SK-N-SH treated with all-trans-retinoic acid at 6 μM for 48 hours (cell line): ENCODE data around the gene MAN1A1.

Source experiments
- ATAC-seq: fragments of 200-7000 bp; cut with Tn5 transposase; 3 replicates; pipeline ENCODE4 v1.9.1; 2020; ENCODE audit warnings: mild to moderate bottlenecking, moderate library complexity
- ARNTL ChIP-seq: fragments of 450-650 bp; formaldehyde crosslinking; IDR thresholded peaks from 2 replicates; pipeline ENCODE4 v1.5.0; 2020; ENCODE audit warnings: low read depth, mild to moderate bottlenecking, moderate library complexity, borderline replicate concordance
- BACH2 ChIP-seq: fragments of 250-450 bp; sonication (Bioruptor Pico); IDR thresholded peaks from 2 replicates; pipeline ENCODE4 v1.9.0; 2021; ENCODE audit warnings: mild to moderate bottlenecking, borderline replicate concordance
- ESRRG ChIP-seq: fragments of 250-450 bp; sonication (Bioruptor Pico); IDR thresholded peaks from 2 replicates; pipeline ENCODE4 v1.6.1; 2021; ENCODE audit warnings: mild to moderate bottlenecking
- GLIS3 ChIP-seq: fragments of 250-450 bp; sonication (Bioruptor Pico); IDR thresholded peaks from 2 replicates; pipeline ENCODE4 v1.5.0; 2020; ENCODE audit warnings: mild to moderate bottlenecking, moderate library complexity
- ISL1 ChIP-seq: fragments of 250-450 bp; sonication (Bioruptor Pico); IDR thresholded peaks from 2 replicates; pipeline ENCODE4 v2.1.2; 2022; ENCODE audit warnings: mild to moderate bottlenecking, moderate library complexity
- OSR1 ChIP-seq: fragments of 250-450 bp; sonication (Bioruptor Pico); IDR thresholded peaks from 2 replicates; pipeline ENCODE4 v1.8.0; 2022; ENCODE audit warnings: moderate library complexity, mild to moderate bottlenecking, inconsistent platforms
- PATZ1 ChIP-seq: fragments of 250-450 bp; sonication (Bioruptor Pico); IDR thresholded peaks from 2 replicates; pipeline ENCODE4 v1.8.0; 2020; ENCODE audit warnings: mild to moderate bottlenecking, moderate library complexity, borderline replicate concordance
- POU6F1 ChIP-seq: fragments of 250-450 bp; sonication (Bioruptor Pico); IDR thresholded peaks from 2 replicates; pipeline ENCODE4 v1.8.0; 2021; ENCODE audit warnings: low read depth, mild to moderate bottlenecking, moderate library complexity, borderline replicate concordance
- RARB ChIP-seq: fragments of 250-450 bp; sonication (Bioruptor Pico); IDR thresholded peaks from 2 replicates; pipeline ENCODE4 v1.8.0; 2021; ENCODE audit warnings: mild to moderate bottlenecking, moderate library complexity
- SNAI2 ChIP-seq: fragments of 250-450 bp; sonication (Bioruptor Pico); IDR thresholded peaks from 2 replicates; pipeline ENCODE4 v1.5.0; 2020; ENCODE audit warnings: mild to moderate bottlenecking, moderate library complexity
- TCF4 ChIP-seq: fragments of 250-450 bp; sonication (Bioruptor Pico); IDR thresholded peaks from 2 replicates; pipeline ENCODE4 v1.8.0; 2021; ENCODE audit warnings: mild to moderate bottlenecking, moderate library complexity, borderline replicate concordance
- TOX ChIP-seq: fragments of 250-450 bp; sonication (Bioruptor Pico); IDR thresholded peaks from 2 replicates; pipeline ENCODE4 v1.8.0; 2021; ENCODE audit warnings: mild to moderate bottlenecking, moderate library complexity, borderline replicate concordance
- TSHZ2 ChIP-seq: fragments of 250-450 bp; sonication (Bioruptor Pico); IDR thresholded peaks from 2 replicates; pipeline ENCODE4 v1.5.0; 2020; ENCODE audit warnings: mild to moderate bottlenecking, moderate library complexity
- ZC3H10 ChIP-seq: fragments of 250-450 bp; sonication (Bioruptor Pico); IDR thresholded peaks from 2 replicates; pipeline ENCODE4 v1.5.1; 2021; ENCODE audit warnings: mild to moderate bottlenecking, moderate library complexity
- ZFP3 ChIP-seq: fragments of 250-450 bp; sonication (Bioruptor Pico); IDR thresholded peaks from 2 replicates; pipeline ENCODE4 v1.5.0; 2020; ENCODE audit warnings: mild to moderate bottlenecking, moderate library complexity
- ZFP30 ChIP-seq: fragments of 450-650 bp; formaldehyde crosslinking; IDR thresholded peaks from 2 replicates; pipeline ENCODE4 v1.5.0; 2022; ENCODE audit warnings: mild to moderate bottlenecking, moderate library complexity
- ZNF565 ChIP-seq: fragments of 450-650 bp; formaldehyde crosslinking; conservative IDR thresholded peaks from 2 replicates; pipeline ENCODE4 v1.5.0; 2020; ENCODE audit warnings: low read depth, mild to moderate bottlenecking, moderate library complexity
- ZNF70 ChIP-seq: fragments of 450-650 bp; formaldehyde crosslinking; IDR thresholded peaks from 2 replicates; pipeline ENCODE4 v1.5.0; 2020; ENCODE audit warnings: mild to moderate bottlenecking, moderate library complexity
- ZNF8 ChIP-seq: fragments of 450-650 bp; formaldehyde crosslinking; IDR thresholded peaks from 2 replicates; pipeline ENCODE4 v1.5.0; 2020; ENCODE audit warnings: mild to moderate bottlenecking, moderate library complexity
- TF ChIP-seq, protein P1 (sequence below): fragments of 250-450 bp; sonication (Bioruptor Pico); IDR thresholded peaks from 2 replicates; pipeline ENCODE4 v1.5.1; 2021; ENCODE audit warnings: mild to moderate bottlenecking, moderate library complexity
- TF ChIP-seq, protein P2 (sequence below): fragments of 250-450 bp; sonication (Bioruptor Pico); IDR thresholded peaks from 2 replicates; pipeline ENCODE4 v1.5.1; 2020; ENCODE audit warnings: low read depth, mild to moderate bottlenecking, moderate library complexity

MAN1A1 gene

DNA sequence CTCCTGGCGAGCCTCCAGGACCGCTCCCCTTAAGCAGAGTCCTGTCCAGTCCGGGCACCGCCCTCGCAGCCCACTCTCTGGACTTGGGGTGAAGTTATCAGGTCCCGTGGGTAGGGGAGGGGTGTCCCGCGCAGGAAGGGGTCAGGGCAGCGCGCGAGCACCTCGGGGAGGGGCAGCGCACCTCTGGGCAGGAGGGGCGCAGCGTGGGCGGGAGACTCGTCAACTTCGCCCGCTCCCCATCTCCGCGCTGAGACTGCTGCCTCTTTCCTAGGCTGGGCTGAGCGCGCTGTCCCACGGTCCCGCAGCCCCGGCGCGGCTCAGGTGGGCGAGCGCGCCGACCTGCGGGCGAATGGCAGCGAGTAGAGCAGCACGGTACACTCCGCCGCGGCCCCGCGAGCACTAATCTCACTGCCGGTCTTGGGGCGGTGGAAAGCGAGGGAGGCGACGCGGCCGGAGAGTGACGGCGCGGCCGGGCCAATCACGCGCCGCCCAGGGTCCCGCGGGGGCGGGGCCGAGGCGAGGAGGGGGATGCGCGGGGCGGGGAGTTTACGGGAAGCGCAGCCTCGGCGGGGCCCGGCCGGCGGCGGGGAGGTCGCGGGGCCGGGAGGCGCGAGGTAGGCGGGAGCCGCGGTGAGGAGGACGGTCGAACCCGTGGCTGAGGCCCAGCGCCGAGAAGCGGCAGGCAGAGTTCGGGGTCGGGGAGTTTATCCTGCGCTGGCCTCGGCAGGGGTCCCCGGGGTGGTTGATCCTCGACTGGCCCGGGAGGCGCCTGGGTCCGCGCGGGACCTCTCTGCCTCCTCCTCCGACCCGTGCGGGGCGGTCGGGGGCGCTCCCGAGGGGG is at the start of gene MAN1A1:
MAN1A1 (minus strand) TSS at position 401 of the 841 bp plus-strand sequence. CDS start 696 bp downstream, outside the sequence.
- ATAC-seq: peak; percentile 92
- TF ChIP-seq ZFP30 (CRISPR knock-in tag) (no peak), TOX (no peak), ZNF70 (CRISPR knock-in tag) (no peak)
- TF ChIP-seq, protein P1, sequence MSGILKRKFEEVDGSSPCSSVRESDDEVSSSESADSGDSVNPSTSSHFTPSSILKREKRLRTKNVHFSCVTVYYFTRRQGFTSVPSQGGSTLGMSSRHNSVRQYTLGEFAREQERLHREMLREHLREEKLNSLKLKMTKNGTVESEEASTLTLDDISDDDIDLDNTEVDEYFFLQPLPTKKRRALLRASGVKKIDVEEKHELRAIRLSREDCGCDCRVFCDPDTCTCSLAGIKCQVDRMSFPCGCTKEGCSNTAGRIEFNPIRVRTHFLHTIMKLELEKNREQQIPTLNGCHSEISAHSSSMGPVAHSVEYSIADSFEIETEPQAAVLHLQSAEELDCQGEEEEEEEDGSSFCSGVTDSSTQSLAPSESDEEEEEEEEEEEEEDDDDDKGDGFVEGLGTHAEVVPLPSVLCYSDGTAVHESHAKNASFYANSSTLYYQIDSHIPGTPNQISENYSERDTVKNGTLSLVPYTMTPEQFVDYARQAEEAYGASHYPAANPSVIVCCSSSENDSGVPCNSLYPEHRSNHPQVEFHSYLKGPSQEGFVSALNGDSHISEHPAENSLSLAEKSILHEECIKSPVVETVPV: no peak

GRCh38 chr6:119395192-119395591 is 45.6 kb upstream of the MAN1A1 start:
- TF ChIP-seq ZFP30 (CRISPR knock-in tag): no peak
- TF ChIP-seq TSHZ2 (CRISPR knock-in tag): no peak
- TF ChIP-seq GLIS3 (CRISPR knock-in tag): no peak
- no peak for TF ChIP-seq TCF4 (CRISPR knock-in tag)
- no peak for TF ChIP-seq ESRRG
- TF ChIP-seq ISL1 (CRISPR knock-in tag): no peak
- TF ChIP-seq, protein P2, sequence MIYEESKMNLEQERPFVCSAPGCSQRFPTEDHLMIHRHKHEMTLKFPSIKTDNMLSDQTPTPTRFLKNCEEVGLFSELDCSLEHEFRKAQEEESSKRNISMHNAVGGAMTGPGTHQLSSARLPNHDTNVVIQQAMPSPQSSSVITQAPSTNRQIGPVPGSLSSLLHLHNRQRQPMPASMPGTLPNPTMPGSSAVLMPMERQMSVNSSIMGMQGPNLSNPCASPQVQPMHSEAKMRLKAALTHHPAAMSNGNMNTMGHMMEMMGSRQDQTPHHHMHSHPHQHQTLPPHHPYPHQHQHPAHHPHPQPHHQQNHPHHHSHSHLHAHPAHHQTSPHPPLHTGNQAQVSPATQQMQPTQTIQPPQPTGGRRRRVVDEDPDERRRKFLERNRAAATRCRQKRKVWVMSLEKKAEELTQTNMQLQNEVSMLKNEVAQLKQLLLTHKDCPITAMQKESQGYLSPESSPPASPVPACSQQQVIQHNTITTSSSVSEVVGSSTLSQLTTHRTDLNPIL (CRISPR knock-in tag): no peak
- no peak for TF ChIP-seq PATZ1 (CRISPR knock-in tag)
- no peak for ATAC-seq

DNA sequence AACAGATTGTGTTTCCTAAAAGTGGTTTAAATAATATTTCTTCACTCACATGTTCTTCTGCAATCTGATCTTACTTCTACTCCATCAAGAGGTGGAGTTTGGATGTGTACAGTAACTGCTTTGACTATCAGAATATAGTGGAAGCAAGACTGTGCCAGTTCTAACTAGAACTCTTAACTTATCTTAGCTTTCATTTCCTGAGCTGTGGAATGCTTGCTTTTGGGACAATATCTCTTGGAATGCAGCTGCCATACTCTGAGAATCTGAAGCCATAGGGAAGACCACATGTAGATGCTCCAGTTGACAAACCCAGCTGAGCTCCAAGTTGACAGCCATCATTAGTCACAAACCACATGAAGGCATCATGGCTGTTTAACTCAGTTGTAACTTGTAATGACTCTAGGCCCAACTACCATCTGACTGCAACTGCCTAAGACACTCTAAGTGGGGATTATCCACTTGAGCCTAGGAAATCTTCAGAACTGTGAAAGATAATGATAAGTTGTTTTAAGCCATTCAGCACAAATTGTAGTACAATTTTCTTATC is 40.8 kb upstream of the MAN1A1 start:
- no peak for ATAC-seq
- TF ChIP-seq PATZ1 (CRISPR knock-in tag): no peak
- TF ChIP-seq ARNTL (CRISPR knock-in tag): no peak
- no peak for TF ChIP-seq SNAI2 (CRISPR knock-in tag)
- no peak for TF ChIP-seq TSHZ2 (CRISPR knock-in tag)
- TF ChIP-seq POU6F1: no peak
- TF ChIP-seq BACH2 (CRISPR knock-in tag): no peak
- no peak for TF ChIP-seq ZNF565 (CRISPR knock-in tag)
- TF ChIP-seq ZNF8 (CRISPR knock-in tag): no peak
- no peak for TF ChIP-seq RARB (CRISPR knock-in tag)
- TF ChIP-seq ZC3H10 (CRISPR knock-in tag): no peak
- TF ChIP-seq ZNF70 (CRISPR knock-in tag): no peak
- TF ChIP-seq, protein P2 (CRISPR knock-in tag): no peak
- no peak for TF ChIP-seq OSR1
- TF ChIP-seq ZFP3: no peak
- no peak for TF ChIP-seq GLIS3 (CRISPR knock-in tag)
